GM23338 (cell line): Measurements from ENCODE around the gene CPSF2. TPM values are rescaled to one million over a fixed set of nuclear protein-coding genes. Genes with fewer than 3 reads are reported as not detected.

Source experiments
- ATAC-seq: fragments of 200-7000 bp; cut with Tn5 transposase; 3 replicates; pipeline ENCODE4 v1.9.1; 2020
- DNase-seq: peaks from one replicate; pipeline ENCODE4 v3.0.0-alpha.2; 2015; ENCODE audit warnings: low spot score
- H2AFZ ChIP-seq: fragments of 200-600 bp; sonication (generic); 2 replicates; pipeline ENCODE4 v1.8.0; 2016; ENCODE audit warnings: antibody characterized with exemption, mild to moderate bottlenecking, moderate library complexity
- H3F3A ChIP-seq: fragments of 200-600 bp; sonication (generic); replicated peaks from 2 replicates; pipeline ENCODE4 v1.8.0; 2017; ENCODE audit warnings: antibody characterized with exemption, mixed run types, low read depth
- H3K27ac ChIP-seq: fragments of 200-600 bp; sonication (generic); 2 replicates; pipeline ENCODE4 v1.6.1; 2016; ENCODE audit warnings: low read depth
- H3K27me3 ChIP-seq: fragments of 200-600 bp; sonication (generic); 2 replicates; pipeline ENCODE4 v1.8.0; 2016; ENCODE audit warnings: mild to moderate bottlenecking, mixed run types, moderate library complexity; ENCODE audit not compliant: insufficient read depth
- H3K36me3 ChIP-seq: fragments of 200-600 bp; sonication (generic); 2 replicates; pipeline ENCODE4 v1.8.0; 2016; ENCODE audit warnings: mild to moderate bottlenecking; ENCODE audit not compliant: insufficient read depth
- H3K4me1 ChIP-seq: fragments of 200-600 bp; sonication (generic); 2 replicates; pipeline ENCODE4 v1.8.0; 2016; ENCODE audit warnings: mild to moderate bottlenecking, moderate library complexity; ENCODE audit not compliant: insufficient read depth
- H3K4me2 ChIP-seq: fragments of 200-600 bp; sonication (generic); 2 replicates; pipeline ENCODE4 v1.7.1; 2017; ENCODE audit warnings: mixed run types
- H3K4me3 ChIP-seq: fragments of 200-600 bp; sonication (generic); 2 replicates; pipeline ENCODE4 v1.6.1; 2016; ENCODE audit warnings: mixed run types
- H3K79me2 ChIP-seq: fragments of 200-600 bp; sonication (generic); replicated peaks from 2 replicates; pipeline ENCODE4 v1.8.0; 2017; ENCODE audit warnings: mild to moderate bottlenecking; ENCODE audit not compliant: insufficient read depth
- H3K9me2 ChIP-seq: fragments of 200-600 bp; sonication (generic); 2 replicates; pipeline ENCODE4 v1.8.0; 2017; ENCODE audit not compliant: insufficient read depth
- H4K20me1 ChIP-seq: fragments of 200-600 bp; sonication (generic); replicated peaks from 2 replicates; pipeline ENCODE4 v1.8.0; 2017; ENCODE audit warnings: mild to moderate bottlenecking; ENCODE audit not compliant: insufficient read depth
- H3K27ac Mint-ChIP-seq: 2 replicates; pipeline ENCODE4 v1.8.0; 2020; ENCODE audit warnings: inconsistent platforms, mild to moderate bottlenecking, moderate library complexity, mixed read lengths
- H3K27me3 Mint-ChIP-seq: 3 replicates; pipeline ENCODE4 v1.8.0; 2022; ENCODE audit warnings: low read depth, mild to moderate bottlenecking, moderate library complexity, mixed read lengths, inconsistent platforms; ENCODE audit not compliant: insufficient read depth, poor library complexity
- H3K36me3 Mint-ChIP-seq: 3 replicates; pipeline ENCODE4 v1.8.0; 2021; ENCODE audit warnings: low read depth, mild to moderate bottlenecking, inconsistent platforms, moderate library complexity, mixed read lengths
- H3K4me1 Mint-ChIP-seq: 3 replicates; pipeline ENCODE4 v1.8.0; 2020; ENCODE audit warnings: mild to moderate bottlenecking, inconsistent platforms, mixed read lengths
- H3K4me3 Mint-ChIP-seq: 3 replicates; pipeline ENCODE4 v1.8.0; 2021; ENCODE audit warnings: moderate library complexity, mild to moderate bottlenecking, inconsistent platforms, mixed read lengths
- H3K9me3 Mint-ChIP-seq: 3 replicates; pipeline ENCODE4 v1.8.0; 2020; ENCODE audit warnings: moderate library complexity, mild to moderate bottlenecking, inconsistent platforms, mixed read lengths
- CREB1 ChIP-seq: fragments of 250-450 bp; sonication (Bioruptor Pico); IDR thresholded peaks from 2 replicates; pipeline ENCODE4 v1.5.0; 2020; ENCODE audit warnings: low read depth, mild to moderate bottlenecking, moderate library complexity
- EZH2 ChIP-seq: fragments of 200-600 bp; sonication (generic); IDR thresholded peaks from one replicate; pipeline ENCODE4 v1.8.0; 2017; ENCODE audit warnings: antibody characterized with exemption, mild to moderate bottlenecking, low read depth; ENCODE audit not compliant: unreplicated experiment
- EZH2phosphoT487 ChIP-seq: fragments of 200-600 bp; sonication (generic); IDR thresholded peaks from one replicate; pipeline ENCODE4 v1.8.1; 2018; ENCODE audit warnings: antibody characterized with exemption; ENCODE audit not compliant: unreplicated experiment
- JUNB ChIP-seq: IDR thresholded peaks from one replicate; pipeline ENCODE4 v1.6.1; 2016; ENCODE audit warnings: antibody characterized with exemption; ENCODE audit not compliant: unreplicated experiment
- NANOG ChIP-seq: IDR thresholded peaks from 2 replicates; pipeline ENCODE4 v1.6.1; 2016; ENCODE audit warnings: antibody characterized with exemption, borderline replicate concordance
- POLR2AphosphoS5 ChIP-seq: IDR thresholded peaks from 2 replicates; pipeline ENCODE4 v1.6.1; 2016; ENCODE audit warnings: antibody characterized with exemption, low read depth
- STAT1 ChIP-seq: IDR thresholded peaks from one replicate; pipeline ENCODE4 v1.6.1; 2016; ENCODE audit warnings: antibody characterized with exemption; ENCODE audit not compliant: unreplicated experiment
- ZNF114 ChIP-seq: fragments of 250-450 bp; sonication (Bioruptor Pico); IDR thresholded peaks from 2 replicates; pipeline ENCODE4 v1.5.0; 2020; ENCODE audit warnings: mild to moderate bottlenecking, moderate library complexity
- ZNF331 ChIP-seq: fragments of 250-450 bp; sonication (Bioruptor Pico); IDR thresholded peaks from 2 replicates; pipeline ENCODE4 v1.5.0; 2020; ENCODE audit warnings: low read depth, mild to moderate bottlenecking, moderate library complexity
- polyA plus RNA-seq: library from polyadenylated mRNA; unstranded; fragments of >200 nt; fragmentation: Nextera tagmentation; extraction: Ambion mirVana; gene quantifications from 2 replicates; pipeline ENCODE4 v1.2.1, GENCODE V29; 2016
- total RNA-seq: library from RNA; depleted of rRNA; stranded (reverse); fragments of >200 nt; shearing (Covaris generic); gene quantifications from 2 replicates; pipeline ENCODE4 v1.2.3, GENCODE V29; 2014
- TF ChIP-seq, protein P1 (sequence below), 2 experiments: fragments of 200-600 bp in 1 of 2; sonication (generic) in 1 of 2; conservative IDR thresholded peaks; 2 replicates each; pipeline versions ENCODE4 v1.5.1 to v1.6.1; 2016 to 2017; ENCODE audit warnings: antibody characterized with exemption in 2 of 2, low read depth in 2 of 2, mild to moderate bottlenecking in 2 of 2, moderate library complexity in 1 of 2
- TF ChIP-seq, protein P2 (sequence below): IDR thresholded peaks from 2 replicates; pipeline ENCODE4 v1.6.1; 2016; ENCODE audit warnings: antibody characterized with exemption
- TF ChIP-seq, protein P3 (sequence below): IDR thresholded peaks from one replicate; pipeline ENCODE4 v1.6.1; 2018; ENCODE audit warnings: antibody characterized with exemption; ENCODE audit not compliant: unreplicated experiment
- TF ChIP-seq, protein P4 (sequence below): fragments of 250-450 bp; sonication (Bioruptor Pico); IDR thresholded peaks from 2 replicates; pipeline ENCODE4 v1.5.0; 2020; ENCODE audit warnings: mild to moderate bottlenecking, moderate library complexity

The CPSF2 gene
- total and polyA plus RNA-seq, 2 experiments from 2014 or later: 54.2 to 112 TPM

DNA sequence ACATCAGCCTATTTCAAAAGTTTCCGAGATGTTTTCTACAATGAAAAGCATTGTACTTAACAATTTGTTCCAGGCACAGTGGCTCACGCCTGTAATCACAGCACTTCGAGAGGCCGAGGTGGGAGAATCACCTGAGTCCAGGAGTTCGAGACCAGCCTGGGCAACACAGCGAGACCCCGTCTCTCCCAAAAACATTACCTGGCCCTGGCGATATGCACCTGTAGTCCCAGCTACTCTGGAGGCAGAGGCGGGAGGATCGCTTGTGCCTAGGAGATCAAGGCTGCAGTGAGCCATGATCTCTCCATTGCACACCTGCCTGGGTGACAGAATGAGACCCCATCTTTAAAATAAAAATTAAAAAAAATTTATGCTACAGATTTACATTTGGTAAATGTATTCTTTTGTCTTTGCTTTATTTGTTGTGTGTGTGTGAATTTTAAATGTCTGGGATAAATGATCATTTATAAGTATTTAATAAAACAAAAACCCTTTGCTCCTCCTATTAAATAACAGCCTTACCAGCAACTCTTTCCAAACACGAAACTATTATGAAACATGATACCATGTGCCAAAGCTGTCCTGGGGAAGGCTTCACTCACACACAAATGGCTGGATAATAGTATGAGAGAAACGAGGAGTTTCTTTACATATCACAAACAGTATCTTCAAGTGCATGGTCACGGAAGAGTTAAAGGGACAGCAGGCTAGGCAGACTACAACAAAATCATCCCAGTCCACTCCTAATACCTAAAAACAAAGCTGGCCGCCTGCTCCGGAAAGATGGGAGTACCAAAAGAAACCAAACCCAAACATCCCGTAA is 16.5 kb upstream of the CPSF2 start:
- H3K4me1 Mint-ChIP-seq: peaks cover 21% of the 10 kb centered on the region
- H3K27ac ChIP-seq: 0 out of 2 replicates have a peak overlapping the region, but pooled peaks have one; percentile 77
- TF ChIP-seq, protein P1, sequence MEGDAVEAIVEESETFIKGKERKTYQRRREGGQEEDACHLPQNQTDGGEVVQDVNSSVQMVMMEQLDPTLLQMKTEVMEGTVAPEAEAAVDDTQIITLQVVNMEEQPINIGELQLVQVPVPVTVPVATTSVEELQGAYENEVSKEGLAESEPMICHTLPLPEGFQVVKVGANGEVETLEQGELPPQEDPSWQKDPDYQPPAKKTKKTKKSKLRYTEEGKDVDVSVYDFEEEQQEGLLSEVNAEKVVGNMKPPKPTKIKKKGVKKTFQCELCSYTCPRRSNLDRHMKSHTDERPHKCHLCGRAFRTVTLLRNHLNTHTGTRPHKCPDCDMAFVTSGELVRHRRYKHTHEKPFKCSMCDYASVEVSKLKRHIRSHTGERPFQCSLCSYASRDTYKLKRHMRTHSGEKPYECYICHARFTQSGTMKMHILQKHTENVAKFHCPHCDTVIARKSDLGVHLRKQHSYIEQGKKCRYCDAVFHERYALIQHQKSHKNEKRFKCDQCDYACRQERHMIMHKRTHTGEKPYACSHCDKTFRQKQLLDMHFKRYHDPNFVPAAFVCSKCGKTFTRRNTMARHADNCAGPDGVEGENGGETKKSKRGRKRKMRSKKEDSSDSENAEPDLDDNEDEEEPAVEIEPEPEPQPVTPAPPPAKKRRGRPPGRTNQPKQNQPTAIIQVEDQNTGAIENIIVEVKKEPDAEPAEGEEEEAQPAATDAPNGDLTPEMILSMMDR (conservative IDR thresholded peaks at IDR 0.05; ENCODE audit: low read depth in 2 of 2): no peak
- TF ChIP-seq, protein P2, sequence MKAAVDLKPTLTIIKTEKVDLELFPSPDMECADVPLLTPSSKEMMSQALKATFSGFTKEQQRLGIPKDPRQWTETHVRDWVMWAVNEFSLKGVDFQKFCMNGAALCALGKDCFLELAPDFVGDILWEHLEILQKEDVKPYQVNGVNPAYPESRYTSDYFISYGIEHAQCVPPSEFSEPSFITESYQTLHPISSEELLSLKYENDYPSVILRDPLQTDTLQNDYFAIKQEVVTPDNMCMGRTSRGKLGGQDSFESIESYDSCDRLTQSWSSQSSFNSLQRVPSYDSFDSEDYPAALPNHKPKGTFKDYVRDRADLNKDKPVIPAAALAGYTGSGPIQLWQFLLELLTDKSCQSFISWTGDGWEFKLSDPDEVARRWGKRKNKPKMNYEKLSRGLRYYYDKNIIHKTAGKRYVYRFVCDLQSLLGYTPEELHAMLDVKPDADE: no peak
- TF ChIP-seq ZNF331 (CRISPR knock-in tag) (no peak), EZH2phosphoT487 (no peak), ZNF114 (CRISPR knock-in tag) (no peak), POLR2AphosphoS5 (no peak), NANOG (no peak), CREB1 (no peak), STAT1 (no peak), EZH2 (no peak), JUNB (no peak)
- TF ChIP-seq, protein P3, sequence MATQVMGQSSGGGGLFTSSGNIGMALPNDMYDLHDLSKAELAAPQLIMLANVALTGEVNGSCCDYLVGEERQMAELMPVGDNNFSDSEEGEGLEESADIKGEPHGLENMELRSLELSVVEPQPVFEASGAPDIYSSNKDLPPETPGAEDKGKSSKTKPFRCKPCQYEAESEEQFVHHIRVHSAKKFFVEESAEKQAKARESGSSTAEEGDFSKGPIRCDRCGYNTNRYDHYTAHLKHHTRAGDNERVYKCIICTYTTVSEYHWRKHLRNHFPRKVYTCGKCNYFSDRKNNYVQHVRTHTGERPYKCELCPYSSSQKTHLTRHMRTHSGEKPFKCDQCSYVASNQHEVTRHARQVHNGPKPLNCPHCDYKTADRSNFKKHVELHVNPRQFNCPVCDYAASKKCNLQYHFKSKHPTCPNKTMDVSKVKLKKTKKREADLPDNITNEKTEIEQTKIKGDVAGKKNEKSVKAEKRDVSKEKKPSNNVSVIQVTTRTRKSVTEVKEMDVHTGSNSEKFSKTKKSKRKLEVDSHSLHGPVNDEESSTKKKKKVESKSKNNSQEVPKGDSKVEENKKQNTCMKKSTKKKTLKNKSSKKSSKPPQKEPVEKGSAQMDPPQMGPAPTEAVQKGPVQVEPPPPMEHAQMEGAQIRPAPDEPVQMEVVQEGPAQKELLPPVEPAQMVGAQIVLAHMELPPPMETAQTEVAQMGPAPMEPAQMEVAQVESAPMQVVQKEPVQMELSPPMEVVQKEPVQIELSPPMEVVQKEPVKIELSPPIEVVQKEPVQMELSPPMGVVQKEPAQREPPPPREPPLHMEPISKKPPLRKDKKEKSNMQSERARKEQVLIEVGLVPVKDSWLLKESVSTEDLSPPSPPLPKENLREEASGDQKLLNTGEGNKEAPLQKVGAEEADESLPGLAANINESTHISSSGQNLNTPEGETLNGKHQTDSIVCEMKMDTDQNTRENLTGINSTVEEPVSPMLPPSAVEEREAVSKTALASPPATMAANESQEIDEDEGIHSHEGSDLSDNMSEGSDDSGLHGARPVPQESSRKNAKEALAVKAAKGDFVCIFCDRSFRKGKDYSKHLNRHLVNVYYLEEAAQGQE: no peak
- TF ChIP-seq, protein P4, sequence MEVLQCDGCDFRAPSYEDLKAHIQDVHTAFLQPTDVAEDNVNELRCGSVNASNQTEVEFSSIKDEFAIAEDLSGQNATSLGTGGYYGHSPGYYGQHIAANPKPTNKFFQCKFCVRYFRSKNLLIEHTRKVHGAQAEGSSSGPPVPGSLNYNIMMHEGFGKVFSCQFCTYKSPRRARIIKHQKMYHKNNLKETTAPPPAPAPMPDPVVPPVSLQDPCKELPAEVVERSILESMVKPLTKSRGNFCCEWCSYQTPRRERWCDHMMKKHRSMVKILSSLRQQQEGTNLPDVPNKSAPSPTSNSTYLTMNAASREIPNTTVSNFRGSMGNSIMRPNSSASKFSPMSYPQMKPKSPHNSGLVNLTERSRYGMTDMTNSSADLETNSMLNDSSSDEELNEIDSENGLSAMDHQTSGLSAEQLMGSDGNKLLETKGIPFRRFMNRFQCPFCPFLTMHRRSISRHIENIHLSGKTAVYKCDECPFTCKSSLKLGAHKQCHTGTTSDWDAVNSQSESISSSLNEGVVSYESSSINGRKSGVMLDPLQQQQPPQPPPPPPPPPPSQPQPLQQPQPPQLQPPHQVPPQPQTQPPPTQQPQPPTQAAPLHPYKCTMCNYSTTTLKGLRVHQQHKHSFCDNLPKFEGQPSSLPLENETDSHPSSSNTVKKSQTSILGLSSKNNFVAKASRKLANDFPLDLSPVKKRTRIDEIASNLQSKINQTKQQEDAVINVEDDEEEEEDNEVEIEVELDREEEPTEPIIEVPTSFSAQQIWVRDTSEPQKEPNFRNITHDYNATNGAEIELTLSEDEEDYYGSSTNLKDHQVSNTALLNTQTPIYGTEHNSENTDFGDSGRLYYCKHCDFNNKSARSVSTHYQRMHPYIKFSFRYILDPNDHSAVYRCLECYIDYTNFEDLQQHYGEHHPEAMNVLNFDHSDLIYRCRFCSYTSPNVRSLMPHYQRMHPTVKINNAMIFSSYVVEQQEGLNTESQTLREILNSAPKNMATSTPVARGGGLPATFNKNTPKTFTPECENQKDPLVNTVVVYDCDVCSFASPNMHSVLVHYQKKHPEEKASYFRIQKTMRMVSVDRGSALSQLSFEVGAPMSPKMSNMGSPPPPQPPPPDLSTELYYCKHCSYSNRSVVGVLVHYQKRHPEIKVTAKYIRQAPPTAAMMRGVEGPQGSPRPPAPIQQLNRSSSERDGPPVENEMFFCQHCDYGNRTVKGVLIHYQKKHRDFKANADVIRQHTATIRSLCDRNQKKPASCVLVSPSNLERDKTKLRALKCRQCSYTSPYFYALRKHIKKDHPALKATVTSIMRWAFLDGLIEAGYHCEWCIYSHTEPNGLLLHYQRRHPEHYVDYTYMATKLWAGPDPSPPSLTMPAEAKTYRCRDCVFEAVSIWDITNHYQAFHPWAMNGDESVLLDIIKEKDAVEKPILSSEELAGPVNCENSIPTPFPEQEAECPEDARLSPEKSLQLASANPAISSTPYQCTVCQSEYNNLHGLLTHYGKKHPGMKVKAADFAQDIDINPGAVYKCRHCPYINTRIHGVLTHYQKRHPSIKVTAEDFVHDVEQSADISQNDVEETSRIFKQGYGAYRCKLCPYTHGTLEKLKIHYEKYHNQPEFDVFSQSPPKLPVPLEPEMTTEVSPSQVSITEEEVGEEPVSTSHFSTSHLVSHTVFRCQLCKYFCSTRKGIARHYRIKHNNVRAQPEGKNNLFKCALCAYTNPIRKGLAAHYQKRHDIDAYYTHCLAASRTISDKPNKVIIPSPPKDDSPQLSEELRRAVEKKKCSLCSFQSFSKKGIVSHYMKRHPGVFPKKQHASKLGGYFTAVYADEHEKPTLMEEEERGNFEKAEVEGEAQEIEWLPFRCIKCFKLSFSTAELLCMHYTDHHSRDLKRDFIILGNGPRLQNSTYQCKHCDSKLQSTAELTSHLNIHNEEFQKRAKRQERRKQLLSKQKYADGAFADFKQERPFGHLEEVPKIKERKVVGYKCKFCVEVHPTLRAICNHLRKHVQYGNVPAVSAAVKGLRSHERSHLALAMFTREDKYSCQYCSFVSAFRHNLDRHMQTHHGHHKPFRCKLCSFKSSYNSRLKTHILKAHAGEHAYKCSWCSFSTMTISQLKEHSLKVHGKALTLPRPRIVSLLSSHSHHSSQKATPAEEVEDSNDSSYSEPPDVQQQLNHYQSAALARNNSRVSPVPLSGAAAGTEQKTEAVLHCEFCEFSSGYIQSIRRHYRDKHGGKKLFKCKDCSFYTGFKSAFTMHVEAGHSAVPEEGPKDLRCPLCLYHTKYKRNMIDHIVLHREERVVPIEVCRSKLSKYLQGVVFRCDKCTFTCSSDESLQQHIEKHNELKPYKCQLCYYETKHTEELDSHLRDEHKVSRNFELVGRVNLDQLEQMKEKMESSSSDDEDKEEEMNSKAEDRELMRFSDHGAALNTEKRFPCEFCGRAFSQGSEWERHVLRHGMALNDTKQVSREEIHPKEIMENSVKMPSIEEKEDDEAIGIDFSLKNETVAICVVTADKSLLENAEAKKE (CRISPR knock-in tag): no peak
- H4K20me1 ChIP-seq: peaks cover 5% of the 10 kb centered on the region
- no peak overlapping the region; the same call in 1 of the 2 replicates for H3K27ac Mint-ChIP-seq
- peak overlapping the region; percentile 94 for H3K4me3 ChIP-seq
- ATAC-seq (no peak), DNase-seq (no peak)
- H3K36me3 Mint-ChIP-seq: no peaks in the 10 kb centered on the region
- H2AFZ ChIP-seq: no peak overlapping the region
- no peaks in the 10 kb centered on the region; the same call in 2 of the 3 replicates for H3K9me3 Mint-ChIP-seq
- peak overlapping the region; percentile 95 for H3K4me2 ChIP-seq
- peaks cover 8% of the 10 kb centered on the region for H3F3A ChIP-seq
- peaks cover 3% of the 10 kb centered on the region for H3K27me3 Mint-ChIP-seq
- peaks cover 5% of the 10 kb centered on the region for H3K4me1 ChIP-seq
- H3K79me2 ChIP-seq: peaks cover 59% of the 10 kb centered on the region
- H3K4me3 Mint-ChIP-seq: peak overlapping the region; percentile 96
- H3K36me3 ChIP-seq: no peaks in the 10 kb centered on the region
- no peaks in the 10 kb centered on the region for H3K9me2 ChIP-seq
- no peaks in the 10 kb centered on the region for H3K27me3 ChIP-seq
